ENCODE data around the gene CLCN2. TPM values are rescaled to one million over a fixed set of nuclear protein-coding genes. Genes with fewer than 3 reads are reported as not detected.
A peak's percentile ranks its signal among the peaks of the same experiment; 100 is the strongest.

Gene CLCN2
- total RNA-seq, 2 experiments from 2014 or later = 3.0 to 3.6 TPM

- Mint-ChIP-seq H3K4me3 (peak overlapping the region; percentile 97), H3K27me3 (no peaks in the 10 kb centered on the region), H3K9me3 (no peaks in the 10 kb centered on the region), H3K36me3 (ENCODE audit: low read depth) (peaks cover 23% of the 10 kb centered on the region), H3K27ac (peak overlapping the region; percentile 97), H3K4me1 (peaks cover 32% of the 10 kb centered on the region)
- peak; percentile 41 for DNase-seq
- ChIA-PET CTCF (interaction anchor here (0.8 to 2.0 kb wide), 6 partner anchors 8 to 477 kb away, joined by 3 to 6 read pairs (median 4); no protein-coding TSS in a partner anchor), POLR2A (interaction anchor here (0.7 kb wide), 1 partner anchor 59 kb away, joined by 3 read pairs; no protein-coding TSS in a partner anchor)
Measured at GRCh38 chr3:184361932-184362667, 695 bp upstream of the CLCN2 start.

GRCh38 chr3:184360929-184361531 lies 375 bp downstream of the CLCN2 start:
- no peaks in the 10 kb centered on the region for H3K9me3 Mint-ChIP-seq
- peak overlapping the region; percentile 55 for H3K27ac Mint-ChIP-seq
- DNase-seq = no peak
- peak overlapping the region; percentile 70 for H3K4me3 Mint-ChIP-seq
- H3K4me1 Mint-ChIP-seq = peaks cover 26% of the 10 kb centered on the region
- ChIA-PET POLR2A (no interaction called here), CTCF (interaction anchor here (1.3 to 2.0 kb wide), 4 partner anchors 10 to 22 kb away, joined by 4 to 8 read pairs (median 5); no protein-coding TSS in a partner anchor)
- H3K36me3 Mint-ChIP-seq (ENCODE audit: low read depth) = peaks cover 17% of the 10 kb centered on the region
- no peaks in the 10 kb centered on the region for H3K27me3 Mint-ChIP-seq

- Mint-ChIP-seq H3K4me1 (peaks cover 23% of the 10 kb centered on the region), H3K9me3 (no peaks in the 10 kb centered on the region), H3K4me3 (peak overlapping the region; percentile 70), H3K27ac (peak overlapping the region; percentile 55), H3K27me3 (no peaks in the 10 kb centered on the region), H3K36me3 (ENCODE audit: low read depth) (peaks cover 13% of the 10 kb centered on the region)
- POLR2A ChIA-PET = no interaction called here
- CTCF ChIA-PET = interaction anchor here (1.3 to 1.5 kb wide), 5 partner anchors 9 to 58 kb away, joined by 3 to 8 read pairs (median 4); no protein-coding TSS in a partner anchor
- DNase-seq = no peak
Measured at GRCh38 chr3:184360070-184360928, 1.1 kb downstream of the CLCN2 start.

GRCh38 chr3:184359610-184360009 lies 1.8 kb downstream of the CLCN2 start:
- peaks cover 6% of the 10 kb centered on the region for H3K36me3 Mint-ChIP-seq (ENCODE audit: low read depth)
- no peaks in the 10 kb centered on the region for H3K27me3 Mint-ChIP-seq
- H3K4me3 Mint-ChIP-seq = peak overlapping the region; percentile 70
- no peak for DNase-seq
- peaks cover 16% of the 10 kb centered on the region for H3K4me1 Mint-ChIP-seq
- H3K9me3 Mint-ChIP-seq = no peaks in the 10 kb centered on the region
- ChIA-PET POLR2A (no interaction called here), CTCF (interaction anchor here (1.3 to 1.5 kb wide), 4 partner anchors 12 to 57 kb away, joined by 3 to 8 read pairs (median 4); no protein-coding TSS in a partner anchor)
- H3K27ac Mint-ChIP-seq = no peak overlapping the region

GRCh38 chr3:184358921-184359350 lies 2.5 kb downstream of the CLCN2 start:
- peaks cover 10% of the 10 kb centered on the region for H3K4me1 Mint-ChIP-seq
- H3K36me3 Mint-ChIP-seq (ENCODE audit: low read depth) = peaks cover 2% of the 10 kb centered on the region
- no peak for DNase-seq
- no peaks in the 10 kb centered on the region for H3K27me3 Mint-ChIP-seq
- H3K9me3 Mint-ChIP-seq = no peaks in the 10 kb centered on the region
- POLR2A ChIA-PET = no interaction called here
- no peak overlapping the region for H3K4me3 Mint-ChIP-seq
- no peak overlapping the region for H3K27ac Mint-ChIP-seq
- CTCF ChIA-PET = interaction anchor here (1.4 kb wide), 1 partner anchor 57 kb away, joined by 3 read pairs; no protein-coding TSS in a partner anchor

GRCh38 chr3:184358124-184358767 lies 3.2 kb downstream of the CLCN2 start:
- CTCF ChIA-PET = no interaction called here
- peaks cover under 1% of the 10 kb centered on the region for H3K36me3 Mint-ChIP-seq (ENCODE audit: low read depth)
- no peaks in the 10 kb centered on the region for H3K9me3 Mint-ChIP-seq
- POLR2A ChIA-PET = no interaction called here
- no peaks in the 10 kb centered on the region for H3K27me3 Mint-ChIP-seq
- no peak overlapping the region for H3K27ac Mint-ChIP-seq
- peaks cover 9% of the 10 kb centered on the region for H3K4me1 Mint-ChIP-seq
- DNase-seq = no peak
- H3K4me3 Mint-ChIP-seq = no peak overlapping the region

- Mint-ChIP-seq H3K27me3 (no peaks in the 10 kb centered on the region), H3K9me3 (no peaks in the 10 kb centered on the region), H3K4me1 (peaks cover 8% of the 10 kb centered on the region), H3K36me3 (ENCODE audit: low read depth) (no peaks in the 10 kb centered on the region), H3K4me3 (no peak overlapping the region), H3K27ac (no peak overlapping the region)
- POLR2A ChIA-PET = no interaction called here
- DNase-seq = no peak
- CTCF ChIA-PET = no interaction called here
Measured at GRCh38 chr3:184357248-184358123, 3.9 kb downstream of the CLCN2 start.

GRCh38 chr3:184355261-184356040 lies 6.0 kb downstream of the CLCN2 start:
- Mint-ChIP-seq H3K4me1 (peaks cover 4% of the 10 kb centered on the region), H3K27me3 (no peaks in the 10 kb centered on the region), H3K4me3 (no peak overlapping the region), H3K9me3 (no peaks in the 10 kb centered on the region), H3K27ac (no peak overlapping the region), H3K36me3 (ENCODE audit: low read depth) (no peaks in the 10 kb centered on the region)
- ChIA-PET POLR2A (no interaction called here), CTCF (interaction anchor here (2.1 to 2.2 kb wide), 2 partner anchors 158 to 206 kb away, joined by 5 to 6 read pairs; partner anchors contain the start of gene EPHB3)
- DNase-seq = no peak

GRCh38 chr3:184354754-184355153 lies 6.7 kb downstream of the CLCN2 start:
- Mint-ChIP-seq H3K36me3 (ENCODE audit: low read depth) (no peaks in the 10 kb centered on the region), H3K27me3 (no peaks in the 10 kb centered on the region), H3K4me3 (no peak overlapping the region), H3K9me3 (no peaks in the 10 kb centered on the region), H3K27ac (no peak overlapping the region), H3K4me1 (peaks cover 2% of the 10 kb centered on the region)
- CTCF ChIA-PET = interaction anchor here (2.1 to 2.2 kb wide), 2 partner anchors 159 to 207 kb away, joined by 5 to 6 read pairs; partner anchors contain the start of gene EPHB3
- DNase-seq = no peak
- POLR2A ChIA-PET = no interaction called here

- Mint-ChIP-seq H3K27ac (peak overlapping the region; percentile 5), H3K4me3 (no peak overlapping the region), H3K4me1 (peaks cover 2% of the 10 kb centered on the region), H3K9me3 (no peaks in the 10 kb centered on the region), H3K36me3 (ENCODE audit: low read depth) (no peaks in the 10 kb centered on the region), H3K27me3 (no peaks in the 10 kb centered on the region)
- ChIA-PET CTCF (interaction anchor here (0.9 to 2.3 kb wide), 6 partner anchors 8 to 207 kb away, joined by 3 to 6 read pairs (median 5); partner anchors contain the start of genes EPHB3 and FAM131A), POLR2A (no interaction called here)
- peak; percentile 62 for DNase-seq
Measured at GRCh38 chr3:184354121-184354728, 7.2 kb downstream of the CLCN2 start.

Measured in activated CD4-positive, alpha-beta T cell treated with anti-CD3 and anti-CD28 coated beads, Interleukin-2, amount 10 ng/mL, durations not matched to agents 7 days and 5 days (primary cell).